GM21423 (cell line): ENCODE measurements around the gene ADAM12.
"Not testable (repeated sequence)": the region's sequence is repeated elsewhere in the genome, so short reads cannot be mapped to it uniquely, and the experiment has no call there.

Experiments used
- ATAC-seq: cut with Tn5 transposase; IDR thresholded peaks from one replicate; pipeline ENCODE4 v1.9.1; 2021; ENCODE audit warnings: mild to moderate bottlenecking, moderate library complexity; ENCODE audit not compliant: unreplicated experiment

ADAM12 gene

GRCh38 chr10:126375926-126376554, 12.2 kb downstream of the ADAM12 start:
- ATAC-seq, result no peak

DNA sequence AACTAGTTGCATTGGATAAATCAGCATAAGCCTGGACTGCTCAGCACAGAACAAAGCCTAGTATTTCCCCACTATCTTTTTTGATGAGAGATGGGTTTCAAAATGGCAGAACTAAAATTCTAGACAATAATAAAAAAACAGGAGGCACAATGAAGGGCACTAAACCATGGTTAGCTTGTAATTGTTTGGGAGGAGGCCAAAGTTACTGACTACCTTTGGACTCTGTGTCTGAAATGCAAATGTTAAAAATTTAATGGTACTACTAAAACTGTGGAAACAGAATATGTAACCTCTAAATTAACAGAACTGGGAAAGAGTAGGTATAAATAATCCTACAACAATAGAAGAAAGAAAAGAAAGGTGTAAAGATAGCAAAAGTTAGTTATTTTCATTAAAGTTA, 13.0 kb downstream of the ADAM12 start:
- no peak for ATAC-seq

GRCh38 chr10:126374435-126374834, 13.8 kb downstream of the ADAM12 start:
- ATAC-seq, result no peak

DNA sequence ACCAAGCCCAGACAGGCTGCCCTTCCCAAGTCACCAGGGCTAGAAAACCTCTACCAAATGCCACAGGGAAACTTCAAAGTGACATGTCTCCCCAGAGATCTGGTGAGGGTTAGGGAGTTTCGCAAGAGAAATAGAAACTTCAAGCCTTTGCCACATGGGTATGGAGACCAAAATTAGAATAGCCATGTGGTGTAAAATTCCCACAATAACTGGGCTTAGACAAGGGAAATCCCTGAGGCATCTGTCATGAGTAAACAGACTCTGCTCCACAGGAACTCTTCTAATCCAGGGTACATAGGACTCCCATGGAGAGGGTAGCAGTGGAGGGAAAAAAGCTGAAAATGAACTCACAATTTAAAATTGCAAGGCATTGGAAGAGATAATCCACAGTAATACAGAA, 14.3 kb downstream of the ADAM12 start:
- ATAC-seq, result no peak

DNA sequence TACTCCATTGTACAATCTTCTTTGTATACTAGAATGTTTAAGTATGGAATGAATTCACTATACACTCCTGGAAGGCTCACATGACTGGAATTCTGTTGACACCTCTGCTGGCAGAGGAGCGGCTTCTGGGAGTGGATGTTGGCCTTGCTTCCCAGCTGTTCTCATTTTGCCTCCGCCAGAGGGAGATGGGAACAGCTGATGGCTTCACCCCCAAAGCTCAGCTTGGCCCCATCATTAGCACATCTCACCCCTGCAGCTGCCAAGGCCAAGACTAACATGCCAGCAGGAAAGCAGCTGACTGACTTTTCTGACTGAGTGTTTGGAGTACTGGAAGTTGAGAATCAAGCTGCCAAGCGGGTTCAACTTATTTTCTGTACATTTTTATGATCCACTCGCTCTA, 15.1 kb downstream of the ADAM12 start:
- no peak for ATAC-seq

- ATAC-seq, result no peak
Observed at GRCh38 chr10:126372396-126372795, 15.9 kb downstream of the ADAM12 start.

DNA sequence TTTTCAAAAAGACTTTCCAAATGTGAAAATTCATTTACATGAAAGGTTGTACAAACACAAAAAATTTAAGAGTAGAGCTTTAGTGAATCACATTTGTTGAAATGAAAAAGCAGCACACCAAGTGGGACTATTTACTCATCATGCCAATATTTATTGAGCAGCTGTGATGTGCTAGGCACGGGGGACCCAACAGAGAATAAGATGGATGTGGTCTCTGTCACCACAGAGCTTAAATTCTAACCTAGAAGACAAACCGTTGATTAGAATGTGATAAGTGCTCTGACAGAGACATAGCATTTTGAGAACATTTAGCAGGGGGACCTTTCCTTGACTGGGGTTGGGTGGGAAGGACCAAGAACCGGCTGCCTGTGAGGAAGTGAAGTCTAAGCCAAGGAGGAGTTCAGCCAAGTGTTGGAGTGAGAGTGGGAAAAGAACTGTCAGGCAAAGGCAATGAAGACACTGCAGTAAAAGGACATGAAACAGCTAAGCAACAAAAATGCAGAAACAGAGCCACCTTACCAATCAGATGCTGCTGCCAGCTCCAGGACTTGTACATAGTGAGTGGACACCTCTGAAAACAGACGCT, 19.1 kb downstream of the ADAM12 start:
- no peak for ATAC-seq

- no peak for ATAC-seq
Observed at GRCh38 chr10:126357169-126357568, 31.1 kb downstream of the ADAM12 start.

- ATAC-seq, result no peak
Observed at GRCh38 chr10:126353666-126354065, 34.6 kb downstream of the ADAM12 start.

- ATAC-seq, result no peak
Observed at GRCh38 chr10:126352453-126352852, 35.8 kb downstream of the ADAM12 start.

- ATAC-seq, result no peak
Observed at GRCh38 chr10:126351021-126351420, 37.3 kb downstream of the ADAM12 start.

DNA sequence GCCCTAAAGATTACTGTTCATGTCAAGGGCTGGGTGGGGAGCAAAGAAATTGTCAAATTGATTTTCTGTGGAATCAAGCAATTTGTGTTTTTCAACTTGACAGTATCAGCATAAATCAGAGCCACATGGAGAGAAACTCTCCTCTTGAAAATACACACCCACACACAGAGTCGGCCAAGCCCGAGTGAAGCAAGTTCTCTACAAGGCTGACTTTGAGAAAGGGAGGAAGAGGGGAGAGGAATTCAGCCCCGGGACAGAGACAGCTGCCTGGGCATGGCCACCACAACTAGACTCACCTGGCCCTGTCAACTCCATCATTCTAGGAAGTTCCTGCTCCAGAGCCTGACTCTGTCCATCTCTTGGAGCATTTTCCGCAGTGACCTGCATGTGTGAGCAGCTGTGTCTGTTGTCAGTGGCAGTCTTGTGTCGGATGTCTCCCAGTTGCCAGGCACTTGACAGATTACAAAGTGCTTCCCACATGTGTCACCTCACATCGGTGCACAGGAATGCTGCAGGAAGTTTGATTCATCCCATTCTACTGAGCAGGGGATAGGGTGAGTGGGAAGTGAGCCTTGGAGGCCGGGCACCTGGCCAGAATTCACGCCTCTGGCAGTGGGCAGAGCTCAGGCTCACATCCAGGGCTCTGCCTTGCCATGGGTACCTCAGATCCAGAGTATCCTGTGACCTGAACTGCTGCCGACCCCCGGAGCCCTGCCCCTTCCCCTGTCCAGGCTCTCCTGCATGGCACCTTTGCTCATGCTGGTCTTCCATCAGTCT, 37.9 kb downstream of the ADAM12 start:
- no peak for ATAC-seq

DNA sequence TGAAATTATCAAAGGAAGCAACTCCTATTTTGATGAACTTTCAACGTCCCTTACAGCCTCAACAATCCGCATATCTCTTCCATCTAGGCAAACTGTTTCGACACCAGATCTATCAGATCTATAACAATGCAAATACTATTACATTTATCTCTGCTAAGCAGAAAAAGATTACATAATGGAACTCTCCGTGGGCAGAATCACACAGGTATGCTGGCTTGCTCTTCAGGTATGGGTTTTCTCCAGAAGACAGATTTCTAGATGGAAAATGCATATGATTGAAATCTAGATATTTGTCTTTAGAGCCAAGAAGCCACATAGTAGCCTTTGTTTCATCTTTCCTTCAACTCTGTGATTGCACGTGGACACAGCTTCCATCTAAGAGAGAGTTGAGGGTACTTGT, 38.6 kb downstream of the ADAM12 start:
- no peak for ATAC-seq

DNA sequence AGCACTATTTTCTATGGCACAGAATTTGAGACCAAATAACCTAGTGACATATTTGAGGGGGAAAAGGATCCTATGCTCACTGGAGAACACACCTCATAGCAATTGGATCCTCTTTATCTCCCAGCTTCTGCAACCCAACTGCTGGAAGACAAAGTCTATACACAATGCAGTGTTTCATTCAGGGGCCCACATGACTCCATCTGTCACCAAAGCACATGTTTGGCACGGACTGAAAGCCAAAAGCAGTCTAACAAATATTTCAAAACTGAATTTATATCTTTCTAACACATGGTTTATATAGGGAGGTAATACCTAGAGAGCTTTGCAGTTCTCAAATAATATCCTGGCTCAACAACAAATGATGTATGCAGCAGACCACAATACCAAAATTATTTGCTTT, 39.2 kb downstream of the ADAM12 start:
- ATAC-seq, result no peak

- ATAC-seq, result not testable (repeated sequence)
Observed at GRCh38 chr10:126343496-126343895, 44.8 kb downstream of the ADAM12 start.

DNA sequence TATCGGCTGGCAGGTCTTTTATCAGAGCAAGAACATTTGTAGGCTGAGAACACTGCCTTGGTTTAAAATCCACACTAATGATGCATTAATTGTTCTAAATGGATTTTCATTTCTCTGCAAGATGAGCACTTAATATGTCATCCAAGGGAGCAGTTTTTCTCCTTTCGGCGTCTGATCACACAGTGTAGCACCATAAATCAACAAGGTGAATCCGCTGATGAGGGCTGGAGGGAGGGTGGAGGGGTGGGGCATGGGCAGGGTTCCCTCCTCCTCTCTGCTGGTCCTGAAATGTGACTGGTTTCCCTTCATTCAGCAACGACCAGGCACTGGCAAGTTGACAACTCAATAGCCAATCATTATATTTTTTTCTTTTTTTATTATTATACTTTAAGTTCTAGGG, 45.6 kb downstream of the ADAM12 start:
- no peak for ATAC-seq

GRCh38 chr10:126341491-126341890, 46.8 kb downstream of the ADAM12 start:
- no peak for ATAC-seq

- ATAC-seq, result no peak
Observed at GRCh38 chr10:126337251-126337810, 50.9 kb downstream of the ADAM12 start.

GRCh38 chr10:126336801-126337200, 51.5 kb downstream of the ADAM12 start:
- ATAC-seq, result no peak

GRCh38 chr10:126334272-126334671, 54.0 kb downstream of the ADAM12 start:
- ATAC-seq, result no peak

- ATAC-seq, result no peak
Observed at GRCh38 chr10:126332576-126332975, 55.7 kb downstream of the ADAM12 start.

- ATAC-seq, result no peak
Observed at GRCh38 chr10:126331101-126331500, 57.2 kb downstream of the ADAM12 start.
